GM12878 (cell line): ENCODE results near the gene HMGB1. TPM values are rescaled to one million over a fixed set of nuclear protein-coding genes. Genes with fewer than 3 reads are reported as not detected.

ENCODE experiments used
- ATAC-seq: fragments of 200-7000 bp; cut with Tn5 transposase; 3 replicates; pipeline ENCODE4 v1.9.1; 2020; ENCODE audit warnings: mild to moderate bottlenecking, moderate library complexity
- BruUV-seq: library from RNA; stranded (reverse); fragments of 400-500 nt; replicated peaks from 2 replicates; lab custom pipeline; 2021; lab: Mats Ljungman, UMichigan
- CTCF ChIA-PET: fragments of 300-600 bp; sonication (Branson Sonifier 250); formaldehyde crosslinking; extraction: SDS; loops from one replicate; lab custom pipeline; 2021; ENCODE audit warnings: inconsistent platforms; lab: Yijun Ruan, JAX
- POLR2A ChIA-PET: fragments of 350-600 bp; formaldehyde crosslinking; extraction: SDS; loops from one replicate; lab custom pipeline; 2021; ENCODE audit warnings: inconsistent platforms; lab: Charles Lee
- RAD21 ChIA-PET: fragments of 300-600 bp; sonication (Branson Sonifier 250); formaldehyde crosslinking; loops from one replicate; lab custom pipeline; 2023; ENCODE audit warnings: antibody characterized with exemption; ENCODE audit not compliant: unreplicated experiment; lab: Charles Lee
- SMC1A ChIA-PET: fragments of 300-600 bp; sonication (Branson Sonifier 250); formaldehyde crosslinking; loops from one replicate; lab custom pipeline; 2023; ENCODE audit not compliant: unreplicated experiment, uncharacterized antibody; lab: Charles Lee
- DNase-seq: peaks from one replicate; pipeline ENCODE4 v3.0.0-alpha.2; 2011; ENCODE audit warnings: low read depth, low spot score
- FAIRE-seq: peaks from 3 replicates; lab custom pipeline; 2011; peaks lifted over from hg19 to GRCh38; lab: Jason Lieb, UNC
- H2AFZ ChIP-seq: 2 replicates; pipeline ENCODE4 v1.6.0; 2011; ENCODE audit warnings: low read depth, low read length, control low read depth; ENCODE audit not compliant: control insufficient read depth
- H3K27ac ChIP-seq: 2 replicates; pipeline ENCODE4 v1.5.1; 2011; ENCODE audit warnings: control low read depth; ENCODE audit not compliant: control insufficient read depth, insufficient read depth
- H3K27me3 ChIP-seq, 2 experiments: replicated peaks in 1 of 2; 2 replicates each; pipeline versions ENCODE4 v1.6.0 to v1.6.1; 2011; ENCODE audit warnings: low read length in 1 of 2; ENCODE audit not compliant: control insufficient read depth in 2 of 2, insufficient read depth in 2 of 2
- H3K36me3 ChIP-seq, 2 experiments: 2 replicates each; pipeline ENCODE4 v1.5.1; 2011; ENCODE audit warnings: low read length in 1 of 2; ENCODE audit not compliant: control insufficient read depth in 2 of 2, insufficient read depth in 2 of 2
- H3K4me1 ChIP-seq: 2 replicates; pipeline ENCODE4 v1.6.1; 2011; ENCODE audit warnings: mild to moderate bottlenecking, low read length, moderate library complexity, mixed read lengths; ENCODE audit not compliant: control insufficient read depth, insufficient read depth
- H3K4me2 ChIP-seq: 2 replicates; pipeline ENCODE4 v1.6.0; 2011; ENCODE audit warnings: control low read depth; ENCODE audit not compliant: control insufficient read depth, insufficient read depth
- H3K4me3 ChIP-seq: fragments of 200-600 bp; sonication (generic); 2 replicates; pipeline ENCODE4 v1.5.1; 2016
- H3K79me2 ChIP-seq: 2 replicates; pipeline ENCODE4 v1.6.0; 2011; ENCODE audit warnings: low read length; ENCODE audit not compliant: control insufficient read depth, insufficient read depth
- H3K9ac ChIP-seq: 2 replicates; pipeline ENCODE4 v1.8.0; 2011; ENCODE audit warnings: low read length, control low read depth, mixed read lengths; ENCODE audit not compliant: control insufficient read depth, insufficient read depth
- H3K9me3 ChIP-seq: replicated peaks from 3 replicates; pipeline ENCODE4 v1.5.1; 2011; ENCODE audit warnings: mild to moderate bottlenecking, low read length; ENCODE audit not compliant: control insufficient read depth, insufficient read depth
- H4K20me1 ChIP-seq: 2 replicates; pipeline ENCODE4 v1.6.0; 2011; ENCODE audit not compliant: control insufficient read depth, insufficient read depth
- E2F8 ChIP-seq: fragments of 450-650 bp; IDR thresholded peaks from 2 replicates; pipeline ENCODE4 v1.6.1; 2018; ENCODE audit warnings: mild to moderate bottlenecking, low read depth, moderate library complexity; ENCODE audit not compliant: partially characterized antibody
- E4F1 ChIP-seq: fragments of 450-650 bp; IDR thresholded peaks from 2 replicates; pipeline ENCODE4 v1.6.1; 2018; ENCODE audit warnings: borderline replicate concordance, mild to moderate bottlenecking; ENCODE audit not compliant: partially characterized antibody
- MEF2B ChIP-seq: fragments of 450-650 bp; IDR thresholded peaks from 2 replicates; pipeline ENCODE4 v1.6.1; 2018; ENCODE audit warnings: mild to moderate bottlenecking, moderate library complexity; ENCODE audit not compliant: partially characterized antibody, poor library complexity, severe bottlenecking
- RAD51 ChIP-seq: fragments of 450-650 bp; IDR thresholded peaks from 2 replicates; pipeline ENCODE4 v1.6.1; 2016; ENCODE audit warnings: moderate library complexity, mild to moderate bottlenecking, inconsistent platforms
- WGBS: methylation state at CpG from one replicate; pipeline ENCODE4 v1.1.6; 2016; ENCODE audit warnings: low lambda C conversion rate; ENCODE audit not compliant: insufficient replicate concordance, insufficient coverage; ENCODE audit errors: missing lambda C conversion rate; 5-methylcytosine and 5-hydroxymethylcytosine counted together
- in situ Hi-C: fragments of 300-500 bp; cut with MboI; formaldehyde crosslinking; loops from 9 replicates; pipeline ENCODE4 v1.14.3; 2018; ENCODE audit warnings: mixed read lengths
- intact Hi-C: fragments of 100-400 bp; cut with micrococcal nuclease; formaldehyde crosslinking; loops from one replicate; pipeline ENCODE4 v1.14.2; 2022; ENCODE audit not compliant: unreplicated experiment
- polyA plus RNA-seq, 11 experiments: library from polyadenylated mRNA; depleted of rRNA in 4 of 11; unstranded in 6 of 11; stranded (reverse) in 5 of 11; fragments of >200 nt; fragmentation: Nextera tagmentation in 4 of 11; fragmentation: Illumina TruSeq in 1 of 11; extraction: Ambion mirVana in 4 of 11; extraction: Trizol in 1 of 11; gene quantifications; 1 replicate in 1 of 11; 2 replicates in 10 of 11; pipeline versions ENCODE4 v1.2.1 to v1.2.3, GENCODE V29; 2011 to 2016; ENCODE audit warnings: inconsistent platforms in 2 of 11, missing spikeins in 2 of 11, low read depth in 1 of 11
- total RNA-seq, 4 experiments: library from RNA; depleted of rRNA in 3 of 4; stranded (reverse); fragments of >200 nt in 3 of 4; fragmentation: Illumina TruSeq in 1 of 4; extraction: Trizol in 1 of 4; gene quantifications; 2 replicates each; pipeline versions ENCODE4 v1.2.1 to v1.2.3, GENCODE V29; 2013 to 2021
- TF ChIP-seq, protein P1 (sequence below): fragments of 450-650 bp; IDR thresholded peaks from 2 replicates; pipeline ENCODE4 v1.6.1; 2016; ENCODE audit warnings: mild to moderate bottlenecking

HMGB1 gene
- total and polyA plus RNA-seq, 10 of the 15 experiments (the other 5 are each of a cell fraction or from before 2014, with no cell fraction given), result 365 to 2,529 (median 1,396) TPM

DNA sequence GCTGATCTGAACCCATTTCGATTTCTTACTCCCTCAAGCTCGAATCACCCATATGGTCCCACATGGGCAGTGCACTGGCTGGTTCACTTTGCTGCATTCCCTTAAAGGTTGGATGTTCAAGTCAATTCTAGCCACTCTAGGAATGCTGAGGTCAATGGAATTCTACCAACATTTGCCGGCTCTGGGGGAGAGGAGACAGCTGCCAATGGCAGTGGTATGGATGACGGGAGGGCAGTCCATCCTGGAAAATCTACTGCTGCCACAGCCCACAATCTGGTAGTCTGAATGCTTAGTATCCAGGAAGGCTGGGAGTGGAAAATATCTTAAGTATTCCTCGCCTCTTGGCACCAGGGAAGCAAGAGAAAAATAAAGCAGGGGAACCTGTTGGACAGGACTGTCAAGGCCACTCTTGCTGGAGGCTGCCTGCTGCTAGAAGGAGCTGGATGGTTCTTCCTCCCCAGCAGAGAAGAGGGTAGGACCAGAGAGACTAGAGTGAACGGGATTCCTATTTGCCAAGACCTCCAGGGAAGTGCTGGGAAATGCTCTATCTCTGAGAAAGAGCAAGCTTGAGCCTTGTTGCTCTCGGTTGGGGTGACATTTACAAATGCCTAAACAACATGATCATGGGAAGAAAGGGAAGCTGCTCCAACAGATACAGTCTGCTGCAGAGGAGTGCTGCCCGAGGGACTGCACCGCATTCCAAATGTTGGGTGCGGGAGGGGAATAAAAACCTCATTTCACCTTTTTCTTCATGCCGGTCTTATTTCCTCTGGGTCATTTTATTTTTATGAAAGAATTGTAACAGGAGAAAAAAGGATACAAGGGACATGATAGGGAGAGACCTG is 20.7 kb upstream of the HMGB1 start (continued):
- TF ChIP-seq, protein P1, sequence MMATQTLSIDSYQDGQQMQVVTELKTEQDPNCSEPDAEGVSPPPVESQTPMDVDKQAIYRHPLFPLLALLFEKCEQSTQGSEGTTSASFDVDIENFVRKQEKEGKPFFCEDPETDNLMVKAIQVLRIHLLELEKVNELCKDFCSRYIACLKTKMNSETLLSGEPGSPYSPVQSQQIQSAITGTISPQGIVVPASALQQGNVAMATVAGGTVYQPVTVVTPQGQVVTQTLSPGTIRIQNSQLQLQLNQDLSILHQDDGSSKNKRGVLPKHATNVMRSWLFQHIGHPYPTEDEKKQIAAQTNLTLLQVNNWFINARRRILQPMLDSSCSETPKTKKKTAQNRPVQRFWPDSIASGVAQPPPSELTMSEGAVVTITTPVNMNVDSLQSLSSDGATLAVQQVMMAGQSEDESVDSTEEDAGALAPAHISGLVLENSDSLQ, result no peak
- TF ChIP-seq MEF2B (no peak), E2F8 (no peak)

- Histone ChIP-seq H3K36me3 (no peaks in the 10 kb centered on the region), H3K4me2 (no peak overlapping the region), H3K9me3 (no peaks in the 10 kb centered on the region), H3K27ac (no peak overlapping the region), H3K4me1 (peaks cover 6% of the 10 kb centered on the region), H3K4me3 (no peak overlapping the region), H3K79me2 (no peaks in the 10 kb centered on the region), H3K27me3 (no peaks in the 10 kb centered on the region; a peak in 2 of 4 replicates), H2AFZ (no peak overlapping the region), H3K9ac (no peak overlapping the region), H4K20me1 (no peaks in the 10 kb centered on the region)
- in situ Hi-C loops, result no loop called here
- SMC1A ChIA-PET, result no interaction called here
- DNase-seq (no peak), ATAC-seq (no peak)
- WGBS, result 88% methylated on average over 8 of the region's 8 CpGs
- intact Hi-C loops, result no loop called here
- no TSS peak for BruUV-seq
- POLR2A ChIA-PET, result interaction anchor here (1.4 kb wide), 1 partner anchor 39 kb away, joined by 3 read pairs; no protein-coding TSS in a partner anchor
- RAD21 ChIA-PET, result no interaction called here
- TF ChIP-seq RAD51, result no peak
- no peak for TF ChIP-seq E4F1
- TF ChIP-seq, all 136 proteins: peak for 0
- CTCF ChIA-PET, result no interaction called here
- no peak for FAIRE-seq
These were observed 15.6 kb upstream of the HMGB1 start for GRCh38 chr13:30481241-30481760.
